ENCODE measurements around the gene CRIP2. TPM values are rescaled to one million over a fixed set of nuclear protein-coding genes. Genes with fewer than 3 reads are reported as not detected.

CRIP2 gene
- total RNA-seq, 2 donors from 2014 or later = 65.9 to 96.6 TPM

- WGBS, 2 donors = 83 to 89% methylated on average over 9 of the region's 9 CpGs
- intact Hi-C loops (cut with DNase I) = no loop called here
- DNase-seq (no peak), ATAC-seq (no peak)
- Histone ChIP-seq H3K4me3 (no peak overlapping the region), H3K36me3 (replicated peaks in 1 of 2; ENCODE audit: insufficient read depth in 1 of 2, low read depth in 2 of 2) (no peaks in the 10 kb centered on the region), H3K27me3 (no peaks in the 10 kb centered on the region), H3K4me1 (peaks cover 27% of the 10 kb centered on the region), H3K27ac (no peak overlapping the region), H3K9me3 (no peaks in the 10 kb centered on the region)
- TF ChIP-seq, protein P1, sequence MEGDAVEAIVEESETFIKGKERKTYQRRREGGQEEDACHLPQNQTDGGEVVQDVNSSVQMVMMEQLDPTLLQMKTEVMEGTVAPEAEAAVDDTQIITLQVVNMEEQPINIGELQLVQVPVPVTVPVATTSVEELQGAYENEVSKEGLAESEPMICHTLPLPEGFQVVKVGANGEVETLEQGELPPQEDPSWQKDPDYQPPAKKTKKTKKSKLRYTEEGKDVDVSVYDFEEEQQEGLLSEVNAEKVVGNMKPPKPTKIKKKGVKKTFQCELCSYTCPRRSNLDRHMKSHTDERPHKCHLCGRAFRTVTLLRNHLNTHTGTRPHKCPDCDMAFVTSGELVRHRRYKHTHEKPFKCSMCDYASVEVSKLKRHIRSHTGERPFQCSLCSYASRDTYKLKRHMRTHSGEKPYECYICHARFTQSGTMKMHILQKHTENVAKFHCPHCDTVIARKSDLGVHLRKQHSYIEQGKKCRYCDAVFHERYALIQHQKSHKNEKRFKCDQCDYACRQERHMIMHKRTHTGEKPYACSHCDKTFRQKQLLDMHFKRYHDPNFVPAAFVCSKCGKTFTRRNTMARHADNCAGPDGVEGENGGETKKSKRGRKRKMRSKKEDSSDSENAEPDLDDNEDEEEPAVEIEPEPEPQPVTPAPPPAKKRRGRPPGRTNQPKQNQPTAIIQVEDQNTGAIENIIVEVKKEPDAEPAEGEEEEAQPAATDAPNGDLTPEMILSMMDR (IDR thresholded peaks at IDR 0.05) = no peak
- TF ChIP-seq POLR2A (IDR thresholded peaks at IDR 0.05) = no peak
Measured at GRCh38 chr14:105525326-105525725, 50.7 kb downstream of the CRIP2 start.

DNA sequence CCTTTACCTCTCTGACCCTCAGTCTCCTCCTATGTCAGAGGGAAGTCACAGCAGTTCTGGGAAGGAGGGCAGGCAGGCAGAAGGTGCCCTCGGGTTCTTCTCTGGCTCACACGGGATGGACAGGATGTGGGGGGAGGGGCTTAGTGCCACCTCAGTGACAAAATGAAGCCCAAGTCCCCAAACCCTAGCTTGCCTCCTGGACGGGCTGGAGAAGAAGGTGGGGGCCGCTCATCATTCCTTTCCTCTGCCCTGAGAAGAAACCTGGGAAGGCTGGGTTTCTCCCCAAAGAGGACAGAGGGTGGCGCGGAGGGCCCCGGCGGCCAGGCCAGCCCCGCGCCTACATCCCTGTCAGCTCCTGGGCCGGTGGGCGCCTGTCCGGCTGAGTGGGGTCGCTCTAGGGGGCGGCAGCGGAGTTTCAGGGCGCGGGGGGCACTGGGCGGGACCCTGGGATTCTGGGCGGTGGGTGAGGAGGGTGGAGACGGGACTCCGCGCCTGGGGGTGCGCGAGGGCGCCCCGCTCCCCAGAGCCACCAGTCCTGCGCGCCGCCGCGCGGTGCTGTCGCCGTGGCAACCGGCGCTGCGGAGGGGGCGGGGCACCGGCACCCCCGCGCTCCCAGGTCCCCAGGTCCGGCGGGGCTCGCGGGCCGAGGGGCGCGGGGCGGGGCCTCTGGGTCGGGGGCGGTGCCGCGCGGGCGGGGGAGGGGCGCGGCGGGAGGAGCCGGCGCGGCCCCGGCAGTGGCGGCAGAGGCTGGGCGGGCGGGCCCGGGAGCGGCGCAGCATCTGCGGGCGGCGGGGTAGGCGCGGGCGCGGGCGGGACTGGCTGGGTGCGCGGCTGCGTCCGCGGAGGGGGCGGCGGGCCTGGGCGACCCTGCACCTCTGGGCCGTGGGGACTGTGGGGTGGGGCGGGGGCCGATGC lies 51.5 kb downstream of the CRIP2 start, which contains the start of gene TMEM121:
Gene TMEM121 (plus strand): TSS at position 723 of the 915 bp plus-strand sequence. CDS start 2,252 bp downstream, outside the sequence.
- H3K4me1 ChIP-seq = peaks cover 27% of the 10 kb centered on the region
- no peaks in the 10 kb centered on the region for H3K36me3 ChIP-seq (replicated peaks in 1 of 2; ENCODE audit: insufficient read depth in 1 of 2, low read depth in 2 of 2)
- H3K27ac ChIP-seq = peak within 1 kb of the TSS in 1 of 4 donors; percentile 34
- 0 to 2% methylated on average over 2 to 50 of the region's 88 CpGs for WGBS, 2 donors
- intact Hi-C loops (cut with DNase I) = no loop called here
- H3K9me3 ChIP-seq = no peaks in the 10 kb centered on the region
- H3K4me3 ChIP-seq = peak within 1 kb of the TSS; percentile 24 to 27
- DNase-seq (peak; percentile 21 to 50 (median 33)), ATAC-seq (peak; percentile 23)
- no peaks in the 10 kb centered on the region for H3K27me3 ChIP-seq
- TF ChIP-seq, protein P1 (IDR thresholded peaks at IDR 0.05) = no peak
- no peak for TF ChIP-seq POLR2A (IDR thresholded peaks at IDR 0.05)

DNA sequence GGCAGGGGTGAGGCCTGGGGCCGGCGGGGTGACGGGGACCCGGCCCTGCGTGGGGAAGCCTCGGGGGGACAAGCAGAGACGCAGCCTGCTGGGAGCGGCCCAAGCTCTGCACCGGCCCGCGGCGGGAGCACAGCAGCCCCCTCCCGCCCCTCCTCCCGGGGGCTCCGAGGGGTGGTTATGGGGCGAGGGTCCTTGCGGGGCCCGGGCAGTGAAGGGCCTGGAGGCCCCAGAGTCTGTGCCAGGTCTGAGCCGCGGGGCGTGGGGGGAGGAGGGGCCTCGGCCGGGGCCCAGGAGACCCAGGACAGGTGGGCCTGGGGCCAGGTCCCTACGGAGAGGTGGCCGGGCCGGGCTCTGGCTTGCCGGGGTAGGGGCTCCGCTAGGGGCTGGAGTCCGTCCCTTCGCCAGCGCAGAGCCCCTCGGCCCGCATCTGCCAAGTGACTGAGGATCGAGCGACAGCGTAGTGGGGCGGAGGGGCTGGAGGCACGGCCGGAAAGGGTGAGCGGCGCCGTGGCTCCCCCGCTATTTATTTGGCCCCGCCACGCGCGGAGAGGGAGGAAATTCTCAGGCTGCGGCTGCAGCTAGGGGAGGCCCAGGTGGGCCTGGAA lies 52.3 kb downstream of the CRIP2 start:
- 0 to 1% methylated on average over 5 to 45 of the region's 48 CpGs for WGBS, 2 donors
- Histone ChIP-seq H3K27me3 (no peaks in the 10 kb centered on the region), H3K36me3 (replicated peaks in 1 of 2; ENCODE audit: insufficient read depth in 1 of 2, low read depth in 2 of 2) (no peaks in the 10 kb centered on the region), H3K4me3 (peak overlapping the region; percentile 24 to 27), H3K27ac (peak overlapping the region in 1 of 4 donors; percentile 23), H3K4me1 (peaks cover 27% of the 10 kb centered on the region), H3K9me3 (no peaks in the 10 kb centered on the region)
- ATAC-seq (peak; percentile 5), DNase-seq (peak in 2 of 4 donors; percentile 39 to 46)
- TF ChIP-seq POLR2A (IDR thresholded peaks at IDR 0.05) = no peak
- TF ChIP-seq, protein P1 (IDR thresholded peaks at IDR 0.05) = no peak
- intact Hi-C loops (cut with DNase I) = no loop called here

GRCh38 chr14:105527381-105527825 lies 52.8 kb downstream of the CRIP2 start:
- intact Hi-C loops (cut with DNase I) = no loop called here
- Histone ChIP-seq H3K4me3 (peak overlapping the region in 1 of 2 donors; percentile 24), H3K27me3 (no peaks in the 10 kb centered on the region), H3K4me1 (peaks cover 27% of the 10 kb centered on the region), H3K36me3 (replicated peaks in 1 of 2; ENCODE audit: insufficient read depth in 1 of 2, low read depth in 2 of 2) (no peaks in the 10 kb centered on the region), H3K27ac (peak overlapping the region in 1 of 4 donors; percentile 23), H3K9me3 (no peaks in the 10 kb centered on the region)
- DNase-seq (no peak), ATAC-seq (no peak)
- TF ChIP-seq, protein P1 (IDR thresholded peaks at IDR 0.05) = no peak
- no peak for TF ChIP-seq POLR2A (IDR thresholded peaks at IDR 0.05)
- WGBS, 2 donors = 37 to 59% methylated on average over 9 to 14 of the region's 23 CpGs

Data from body of pancreas (tissue), 4 donors.